Activated naive CD8-positive, alpha-beta T cell treated with anti-CD3 and anti-CD28 coated beads for 36 hours (primary cell): Measurements from ENCODE around the gene NUSAP1. TPM values are rescaled to one million over a fixed set of nuclear protein-coding genes. Genes with fewer than 3 reads are reported as not detected.
A peak's percentile ranks its signal among the peaks of the same experiment; 100 is the strongest.
"Not testable (repeated sequence)": the region's sequence is repeated elsewhere in the genome, so short reads cannot be mapped to it uniquely, and the experiment has no call there.

ENCODE experiments used
- DNase-seq: peaks from one replicate; pipeline ENCODE4 v3.0.0; 2021
- H3K27ac Mint-ChIP-seq: one replicate; pipeline ENCODE4 v1.8.0; 2022; ENCODE audit warnings: mild to moderate bottlenecking, moderate library complexity, mixed read lengths
- H3K27me3 Mint-ChIP-seq: one replicate; pipeline ENCODE4 v1.8.0; 2022; ENCODE audit warnings: mild to moderate bottlenecking, mixed read lengths
- H3K36me3 Mint-ChIP-seq: one replicate; pipeline ENCODE4 v1.8.0; 2021; ENCODE audit warnings: mild to moderate bottlenecking, mixed read lengths
- H3K4me1 Mint-ChIP-seq: one replicate; pipeline ENCODE4 v1.8.0; 2021; ENCODE audit warnings: mixed read lengths
- H3K4me3 Mint-ChIP-seq: one replicate; pipeline ENCODE4 v1.8.0; 2022; ENCODE audit warnings: mild to moderate bottlenecking, moderate library complexity, mixed read lengths
- H3K9me3 Mint-ChIP-seq: one replicate; pipeline ENCODE4 v1.8.0; 2022; ENCODE audit warnings: mixed read lengths
- total RNA-seq, 2 experiments: library from RNA; stranded (reverse); gene quantifications; one replicate each; pipeline ENCODE4 v1.2.3, GENCODE V29; 2021

Gene NUSAP1
- total RNA-seq, 2 experiments from 2014 or later: 155 to 165 TPM

DNA sequence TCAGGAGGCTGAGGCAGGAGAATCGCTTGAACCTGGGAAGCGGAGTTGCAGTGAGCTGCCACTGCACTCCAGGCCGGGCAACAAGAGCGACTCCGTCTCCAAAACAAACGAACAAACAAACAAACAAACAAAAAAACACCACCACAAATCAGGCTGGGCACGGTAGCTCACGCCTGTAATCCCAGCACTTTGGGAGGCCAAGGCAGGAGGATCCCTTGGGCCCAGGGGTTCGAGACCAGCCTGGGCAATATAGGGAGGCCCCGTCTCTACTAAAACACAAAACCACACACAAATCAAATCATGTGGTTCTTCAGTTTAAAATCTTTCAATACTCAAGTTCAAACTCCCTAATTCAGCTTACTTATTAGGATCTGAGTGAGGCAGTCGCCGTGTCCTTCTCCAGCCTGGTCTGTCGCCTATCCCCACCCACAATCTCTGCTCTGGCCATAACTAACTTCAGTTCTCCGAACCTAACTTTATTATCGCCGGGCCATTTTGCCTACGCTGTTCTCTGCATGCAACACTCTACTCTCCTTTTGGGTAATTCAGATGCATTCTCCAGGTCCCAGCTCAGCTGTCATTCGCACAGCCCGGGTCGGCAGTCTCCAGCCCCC lies 83.6 kb downstream of the NUSAP1 start:
- peaks cover 30% of the 10 kb centered on the region for H3K4me1 Mint-ChIP-seq
- DNase-seq: no peak
- H3K9me3 Mint-ChIP-seq: peaks cover 2% of the 10 kb centered on the region
- H3K36me3 Mint-ChIP-seq: peaks cover 18% of the 10 kb centered on the region
- H3K27me3 Mint-ChIP-seq: no peaks in the 10 kb centered on the region
- peak overlapping the region; percentile 99 for H3K4me3 Mint-ChIP-seq
- peak overlapping the region; percentile 95 for H3K27ac Mint-ChIP-seq

DNA sequence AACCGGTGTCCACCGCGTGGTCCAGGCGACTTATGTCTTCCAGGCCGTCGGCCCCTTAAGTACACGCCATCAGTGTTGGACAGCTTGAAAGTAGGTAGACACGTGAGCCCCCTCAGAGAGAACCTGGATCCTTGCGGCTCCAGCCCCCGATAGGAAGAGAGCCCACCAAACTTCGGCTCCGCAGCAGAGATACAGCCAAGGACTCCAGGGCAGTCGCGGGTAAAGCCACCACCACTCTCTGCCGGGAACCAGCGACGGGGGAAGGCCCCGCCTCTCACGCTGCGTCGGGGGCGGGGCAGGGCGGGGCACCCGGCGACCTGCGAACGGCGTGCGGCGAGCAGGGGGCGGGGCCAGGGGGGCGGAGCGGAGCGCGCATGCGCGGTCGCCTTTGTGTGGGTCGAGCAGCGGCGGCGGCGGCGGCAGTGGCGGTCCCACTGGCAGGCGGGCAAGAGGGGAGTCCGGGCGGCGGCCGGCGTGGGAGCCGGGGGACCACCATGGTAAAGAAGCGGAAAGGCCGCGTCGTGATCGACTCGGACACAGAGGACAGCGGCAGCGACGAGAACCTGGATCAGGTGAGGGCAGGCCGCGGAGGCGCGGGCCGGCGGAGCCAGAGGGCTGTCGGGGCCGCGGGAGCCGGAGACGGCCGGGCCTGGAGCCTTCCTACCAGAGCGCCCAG lies 84.2 kb downstream of the NUSAP1 start, which contains the start of gene RTF1:
RTF1 (plus strand) TSS at position 354 of the 676 bp plus-strand sequence; CDS start at position 375, 21 bp downstream.
- peak; percentile 99 for DNase-seq
- Mint-ChIP-seq H3K27ac (peak within 1 kb of the TSS; percentile 95), H3K27me3 (no peaks in the 10 kb centered on the region), H3K4me3 (peak within 1 kb of the TSS; percentile 99), H3K9me3 (peaks cover 2% of the 10 kb centered on the region), H3K4me1 (peaks cover 30% of the 10 kb centered on the region), H3K36me3 (peaks cover 18% of the 10 kb centered on the region)

DNA sequence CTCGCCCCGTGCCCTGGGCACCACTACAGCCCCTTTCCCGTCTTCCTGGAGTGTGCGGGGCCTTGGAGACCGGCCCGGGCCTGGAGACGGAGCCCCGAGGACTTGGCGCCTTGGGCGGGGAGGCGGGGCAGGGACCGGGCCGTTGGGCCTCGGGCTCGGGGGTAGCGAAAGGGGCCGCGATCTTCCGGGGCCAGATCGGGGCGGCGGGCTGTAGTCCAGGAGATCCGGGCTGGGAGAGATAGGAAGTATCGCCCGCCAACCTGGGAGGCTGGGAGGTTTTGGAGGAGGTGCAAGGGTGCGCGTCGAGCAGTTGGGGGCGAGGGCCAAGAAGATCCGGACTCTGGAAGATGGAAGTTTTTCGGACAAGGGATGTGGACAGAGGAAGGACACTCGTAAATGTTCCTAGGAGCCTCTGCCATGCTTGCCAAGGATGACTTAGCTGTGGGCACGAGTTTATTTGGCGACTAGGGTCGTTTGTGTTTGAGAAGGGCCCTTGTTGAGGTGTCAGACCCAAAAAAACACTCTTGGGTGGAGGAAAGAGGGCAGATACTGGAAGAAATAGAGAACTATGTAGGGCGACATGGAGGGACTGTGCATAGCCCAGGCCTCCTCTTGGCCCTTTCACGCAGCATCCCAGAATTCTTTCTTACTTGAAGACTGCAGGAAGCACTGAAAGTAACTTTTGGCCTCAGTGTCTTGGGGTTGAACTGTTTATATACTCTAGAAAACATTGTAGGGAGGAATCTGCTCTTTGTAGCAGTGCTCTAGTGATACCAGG lies 84.9 kb downstream of the NUSAP1 start:
- peak overlapping the region; percentile 74 for H3K27ac Mint-ChIP-seq
- peak overlapping the region; percentile 99 for H3K4me3 Mint-ChIP-seq
- H3K36me3 Mint-ChIP-seq: peaks cover 18% of the 10 kb centered on the region
- peak; percentile 43 for DNase-seq
- H3K9me3 Mint-ChIP-seq: peaks cover 2% of the 10 kb centered on the region
- H3K27me3 Mint-ChIP-seq: no peaks in the 10 kb centered on the region
- H3K4me1 Mint-ChIP-seq: peaks cover 34% of the 10 kb centered on the region

DNA sequence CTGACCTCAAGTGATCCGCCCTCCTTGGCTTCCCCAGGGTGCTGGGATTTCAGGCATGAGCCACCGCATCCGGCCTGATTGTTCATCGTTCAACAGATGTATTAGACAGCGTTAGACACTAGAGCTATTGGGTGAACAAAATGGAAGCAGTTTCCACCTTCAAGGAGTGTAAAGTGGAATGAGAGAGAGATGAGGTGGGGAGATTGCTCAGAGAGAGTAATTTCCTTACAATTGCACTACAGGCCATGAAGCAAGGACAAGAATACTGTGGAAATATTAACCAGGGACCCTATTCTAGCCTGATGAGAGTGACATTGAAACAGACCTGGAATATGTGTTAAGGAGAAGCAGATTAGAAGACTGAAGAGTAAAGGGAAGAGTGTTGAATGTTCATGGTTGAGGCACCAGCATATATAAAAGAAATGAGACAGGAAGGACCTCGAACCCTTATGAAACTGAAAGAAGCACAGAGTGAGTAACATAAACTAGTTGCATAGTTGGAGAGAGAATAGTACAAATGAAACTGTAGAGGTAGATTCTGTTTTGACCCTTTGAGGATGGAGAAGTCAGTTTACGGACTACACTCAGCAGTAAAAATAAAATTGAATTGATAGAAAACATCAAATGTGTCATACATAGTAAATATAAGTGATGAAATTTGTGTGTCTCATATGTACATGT lies 91.4 kb downstream of the NUSAP1 start:
- H3K4me3 Mint-ChIP-seq: peak overlapping the region; percentile 5
- H3K36me3 Mint-ChIP-seq: peaks cover 10% of the 10 kb centered on the region
- H3K9me3 Mint-ChIP-seq: peaks cover 1% of the 10 kb centered on the region
- peak overlapping the region; percentile 59 for H3K27ac Mint-ChIP-seq
- DNase-seq: no peak
- H3K27me3 Mint-ChIP-seq: no peaks in the 10 kb centered on the region
- H3K4me1 Mint-ChIP-seq: peaks cover 28% of the 10 kb centered on the region

DNA sequence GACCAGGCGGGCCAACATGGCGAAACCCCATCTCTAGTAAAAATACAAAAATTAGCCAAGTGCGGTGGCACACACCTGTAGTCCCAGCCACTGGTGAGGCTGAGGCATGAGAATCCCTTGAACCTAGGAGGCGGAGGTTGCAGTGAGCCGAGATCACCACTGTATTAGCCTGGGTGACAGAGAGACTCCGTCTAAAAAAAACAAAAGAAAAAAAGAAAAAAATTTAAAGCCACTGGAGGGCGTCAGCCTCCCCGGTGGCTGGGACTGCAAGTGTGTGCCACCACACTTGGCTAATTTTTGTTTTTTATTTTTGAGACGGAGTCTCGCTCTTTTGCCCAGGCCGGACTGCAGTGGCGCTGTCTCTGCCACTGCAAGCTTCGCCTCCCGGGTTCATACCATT lies 92.1 kb downstream of the NUSAP1 start:
- peaks cover 10% of the 10 kb centered on the region for H3K36me3 Mint-ChIP-seq
- H3K4me3 Mint-ChIP-seq: no peak overlapping the region
- no peaks in the 10 kb centered on the region for H3K27me3 Mint-ChIP-seq
- peaks cover 1% of the 10 kb centered on the region for H3K9me3 Mint-ChIP-seq
- H3K27ac Mint-ChIP-seq: peak overlapping the region; percentile 59
- no peak for DNase-seq
- H3K4me1 Mint-ChIP-seq: peaks cover 32% of the 10 kb centered on the region

DNA sequence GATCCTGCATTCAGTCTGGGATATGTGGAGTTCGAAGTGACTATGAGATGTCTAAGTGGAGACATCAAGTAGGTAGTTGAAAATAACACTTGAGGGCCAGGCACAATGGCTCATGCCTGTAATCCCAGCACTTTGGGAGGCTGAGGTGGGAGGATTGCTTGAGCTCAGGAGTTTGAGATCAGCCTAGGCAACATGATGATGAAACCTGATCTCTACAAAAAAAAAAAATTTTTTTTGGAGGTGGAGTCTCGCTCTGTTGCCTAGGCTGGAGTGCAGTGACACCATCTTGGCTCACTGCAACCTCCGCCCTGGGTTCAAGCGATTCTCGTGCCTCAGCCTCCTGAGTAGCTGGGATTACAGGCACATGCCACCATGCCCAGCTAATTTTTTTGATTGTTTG lies 93.2 kb downstream of the NUSAP1 start:
- H3K27me3 Mint-ChIP-seq, H3K9me3 Mint-ChIP-seq, H3K36me3 Mint-ChIP-seq, H3K4me3 Mint-ChIP-seq, DNase-seq, H3K27ac Mint-ChIP-seq: not testable (repeated sequence)
- H3K4me1 Mint-ChIP-seq: peaks cover 27% of the 10 kb centered on the region

DNA sequence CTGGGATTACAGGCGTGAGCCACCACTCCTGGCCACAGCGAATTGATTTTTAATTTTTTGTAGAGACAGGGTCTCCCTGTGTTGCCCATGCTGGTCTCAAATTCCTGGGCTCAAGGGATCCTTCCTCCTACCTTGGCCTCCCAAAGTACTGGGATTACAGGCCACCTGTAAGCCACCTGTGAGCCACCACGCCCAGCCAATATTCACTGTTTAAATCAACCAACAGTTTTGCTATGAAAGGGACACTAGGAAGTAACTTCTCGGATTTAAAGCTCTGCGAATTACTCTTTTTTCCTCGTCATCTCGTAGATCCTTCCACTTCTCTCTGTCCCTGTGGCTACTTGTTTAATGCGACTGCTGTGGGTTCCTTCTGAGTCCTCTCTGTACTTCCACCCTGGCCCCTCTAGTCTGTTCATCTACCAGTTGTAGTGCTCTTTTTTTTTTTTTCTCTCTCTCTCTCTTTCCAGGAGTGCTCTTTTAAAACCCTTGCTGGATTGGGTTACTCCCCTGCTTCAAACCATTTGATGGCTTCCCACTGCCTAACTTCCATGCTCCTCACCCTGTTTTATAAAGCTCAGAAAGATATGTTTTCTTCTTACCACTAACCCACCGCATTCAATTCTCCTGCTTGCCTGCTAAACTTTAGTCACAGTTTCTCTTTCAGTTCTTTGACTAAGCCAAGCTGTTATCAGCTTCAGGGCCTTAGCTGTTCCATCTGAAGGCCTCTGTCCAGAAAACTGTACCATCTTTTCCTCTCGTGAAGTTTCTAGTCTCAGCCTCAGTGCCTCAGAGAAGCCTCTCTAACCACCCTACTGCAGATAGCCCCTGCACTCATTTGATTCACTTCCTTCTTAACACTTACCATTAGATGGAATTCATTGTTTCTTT lies 96.6 kb downstream of the NUSAP1 start:
- Mint-ChIP-seq H3K9me3 (peaks cover 1% of the 10 kb centered on the region), H3K4me1 (peaks cover 17% of the 10 kb centered on the region), H3K36me3 (peaks cover 8% of the 10 kb centered on the region), H3K27me3 (no peaks in the 10 kb centered on the region), H3K4me3 (peak overlapping the region; percentile 3), H3K27ac (peak overlapping the region; percentile 78)
- peak; percentile 7 for DNase-seq

Other genes starting within 250 kb of the NUSAP1 start
- gene INO80, start 216.6 kb upstream of the NUSAP1 start, total RNA-seq: 10 to 100 TPM; 26.1 to 26.3 TPM
- gene EXD1, start 102.1 kb upstream of the NUSAP1 start, total RNA-seq: not detected
- gene CHP1, start 101.6 kb upstream of the NUSAP1 start, total RNA-seq: 10 to 100 TPM; 29.1 to 32.8 TPM
- gene OIP5, start 290 bp upstream of the NUSAP1 start, total RNA-seq: 10 to 100 TPM; 21.6 to 23.0 TPM
- gene NDUFAF1, start 69.6 kb downstream of the NUSAP1 start, total RNA-seq: 10 to 100 TPM; 15.3 to 15.7 TPM
- gene RTF1, start 84.2 kb downstream of the NUSAP1 start, total RNA-seq: 10 to 100 TPM; 26.8 to 30.3 TPM
- gene ITPKA, start 161.0 kb downstream of the NUSAP1 start, total RNA-seq: 1 to 10 TPM; 1.3 to 1.6 TPM
- under 1 TPM in 1 of 2 experiments, not detected in 1; 0.16 TPM for gene LTK, start 180.9 kb downstream of the NUSAP1 start, total RNA-seq
- gene RPAP1, start 211.4 kb downstream of the NUSAP1 start, total RNA-seq: 10 to 100 TPM; 57.3 to 61.1 TPM
- 1 to 10 TPM; 1.1 to 1.3 TPM for gene TYRO3, start 226.3 kb downstream of the NUSAP1 start, total RNA-seq